Measurements from ENCODE around the gene KRT84.

The KRT84 gene

DNA sequence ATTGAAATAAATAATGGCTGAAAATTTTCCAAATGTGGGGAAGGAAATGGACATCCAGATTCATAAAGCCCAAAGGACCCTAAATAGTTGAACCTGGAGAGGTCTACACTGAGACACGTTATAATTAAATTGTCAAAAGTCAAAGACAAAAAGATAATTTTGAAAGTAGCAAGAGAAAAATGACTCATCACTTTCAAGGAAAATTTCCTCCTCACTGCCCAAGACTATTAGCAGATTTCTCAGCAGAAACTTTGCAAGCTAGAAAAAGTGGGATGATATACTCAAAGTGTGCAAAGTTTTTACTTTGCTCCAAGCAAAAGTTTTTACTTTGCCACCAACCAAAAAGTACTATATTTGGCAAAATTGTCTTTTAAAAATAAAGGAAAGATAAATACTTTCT is 48.4 kb downstream of the KRT84 start:
- H3K4me3 ChIP-seq (ENCODE audit: low read depth, low read length), result no peak overlapping the region
- TF ChIP-seq, protein P1, sequence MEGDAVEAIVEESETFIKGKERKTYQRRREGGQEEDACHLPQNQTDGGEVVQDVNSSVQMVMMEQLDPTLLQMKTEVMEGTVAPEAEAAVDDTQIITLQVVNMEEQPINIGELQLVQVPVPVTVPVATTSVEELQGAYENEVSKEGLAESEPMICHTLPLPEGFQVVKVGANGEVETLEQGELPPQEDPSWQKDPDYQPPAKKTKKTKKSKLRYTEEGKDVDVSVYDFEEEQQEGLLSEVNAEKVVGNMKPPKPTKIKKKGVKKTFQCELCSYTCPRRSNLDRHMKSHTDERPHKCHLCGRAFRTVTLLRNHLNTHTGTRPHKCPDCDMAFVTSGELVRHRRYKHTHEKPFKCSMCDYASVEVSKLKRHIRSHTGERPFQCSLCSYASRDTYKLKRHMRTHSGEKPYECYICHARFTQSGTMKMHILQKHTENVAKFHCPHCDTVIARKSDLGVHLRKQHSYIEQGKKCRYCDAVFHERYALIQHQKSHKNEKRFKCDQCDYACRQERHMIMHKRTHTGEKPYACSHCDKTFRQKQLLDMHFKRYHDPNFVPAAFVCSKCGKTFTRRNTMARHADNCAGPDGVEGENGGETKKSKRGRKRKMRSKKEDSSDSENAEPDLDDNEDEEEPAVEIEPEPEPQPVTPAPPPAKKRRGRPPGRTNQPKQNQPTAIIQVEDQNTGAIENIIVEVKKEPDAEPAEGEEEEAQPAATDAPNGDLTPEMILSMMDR (conservative IDR thresholded peaks at IDR 0.05; ENCODE audit: low read depth, low read length), result no peak
- DNase-seq (ENCODE audit: low read depth), result peak; percentile 24

DNA sequence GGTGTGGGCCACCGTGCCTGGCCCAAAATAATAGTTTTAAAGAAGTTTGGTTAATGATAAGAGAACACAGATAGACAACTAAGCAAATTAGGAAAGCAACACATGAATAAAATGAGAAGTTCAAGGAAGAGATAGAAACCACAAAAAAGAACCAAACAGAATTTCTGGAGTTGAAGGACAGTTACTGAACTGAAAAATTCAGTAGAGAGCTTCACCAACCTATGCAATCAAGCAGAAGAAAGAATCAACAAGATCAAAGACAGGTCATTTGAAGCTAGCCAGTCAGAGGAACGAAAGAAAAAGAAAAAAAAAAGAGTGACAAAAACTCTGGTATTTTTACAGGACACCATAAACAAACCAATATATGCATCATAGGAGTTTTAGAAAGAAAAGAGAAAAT is 48.8 kb downstream of the KRT84 start:
- H3K4me3 ChIP-seq (ENCODE audit: low read depth, low read length), result no peak overlapping the region
- no peak for DNase-seq (ENCODE audit: low read depth)
- TF ChIP-seq, protein P1 (conservative IDR thresholded peaks at IDR 0.05; ENCODE audit: low read depth, low read length), result no peak

DNA sequence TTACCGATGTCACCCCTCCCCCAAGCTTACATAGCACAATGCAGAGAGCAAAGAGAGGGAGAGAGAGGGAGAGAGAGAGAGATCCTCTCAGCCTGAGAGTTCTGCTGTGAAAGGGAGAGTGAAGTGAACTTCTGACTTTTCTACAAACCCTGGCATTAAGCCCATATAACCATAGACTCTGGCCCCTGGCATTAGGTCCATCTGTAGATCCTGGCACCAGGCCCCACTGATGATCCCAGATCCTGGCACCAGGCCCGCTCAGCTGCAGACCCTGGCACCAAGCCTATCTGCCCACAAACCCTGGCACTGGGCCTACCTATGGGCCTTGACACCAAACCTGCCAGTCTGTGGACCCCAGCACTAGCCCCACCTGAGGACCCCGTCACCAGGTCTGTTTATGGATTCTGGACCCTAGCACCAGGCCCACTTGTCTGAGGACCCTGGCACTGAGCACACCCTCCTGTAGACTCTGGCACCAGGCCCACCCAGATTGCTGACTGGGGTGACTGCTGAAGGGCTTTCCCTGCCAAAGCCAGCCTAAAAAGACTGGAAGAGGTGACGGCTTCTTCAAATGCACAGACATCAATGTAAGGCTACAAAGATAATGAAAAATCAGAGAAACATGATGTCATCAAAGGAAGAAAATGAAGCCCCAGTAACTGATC is 49.7 kb downstream of the KRT84 start:
- DNase-seq (ENCODE audit: low read depth), result no peak
- no peak overlapping the region for H3K4me3 ChIP-seq (ENCODE audit: low read depth, low read length)
- TF ChIP-seq, protein P1 (conservative IDR thresholded peaks at IDR 0.05; ENCODE audit: low read depth, low read length), result no peak

DNA sequence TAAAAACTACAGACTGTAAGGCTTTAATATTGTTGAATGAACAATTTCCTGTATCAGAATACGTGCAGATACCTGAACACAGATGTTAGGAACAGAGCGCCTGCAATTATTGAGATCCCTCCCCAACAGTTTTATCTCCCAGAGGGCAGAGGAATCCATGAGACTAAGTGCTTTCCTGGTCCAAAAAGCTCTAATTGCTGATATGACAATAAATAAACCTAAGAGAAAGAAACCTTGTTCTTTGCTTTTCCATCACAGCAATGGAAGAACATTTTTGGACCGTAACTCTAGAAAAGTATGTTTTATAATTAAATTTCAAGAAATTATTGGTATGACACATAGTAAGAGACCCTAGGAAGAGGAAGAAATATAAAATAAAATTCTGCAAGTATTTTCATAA is 51.3 kb downstream of the KRT84 start:
- no peak overlapping the region for H3K4me3 ChIP-seq (ENCODE audit: low read depth, low read length)
- DNase-seq (ENCODE audit: low read depth), result no peak
- TF ChIP-seq, protein P1 (conservative IDR thresholded peaks at IDR 0.05; ENCODE audit: low read depth, low read length), result no peak

DNA sequence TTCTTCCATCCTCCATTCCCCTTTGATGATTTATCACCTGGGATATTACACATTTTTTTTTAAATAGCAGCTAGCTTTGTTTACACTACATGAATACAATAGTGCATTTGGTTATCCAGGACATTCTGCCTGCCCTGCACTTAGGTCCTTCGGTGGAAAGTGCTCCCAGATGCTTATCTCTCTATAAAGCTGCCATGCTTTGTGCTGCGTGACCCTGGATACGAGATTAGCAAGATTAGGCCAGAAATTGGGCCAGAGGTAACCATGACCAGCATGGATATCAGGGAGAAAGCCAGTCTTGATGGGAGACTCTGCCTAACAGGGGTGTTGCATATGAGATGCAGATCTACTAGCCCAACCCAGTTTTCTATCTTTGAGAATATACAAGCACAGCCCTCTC is 52.1 kb downstream of the KRT84 start:
- H3K4me3 ChIP-seq (ENCODE audit: low read depth, low read length), result no peak overlapping the region
- no peak for DNase-seq (ENCODE audit: low read depth)
- TF ChIP-seq, protein P1 (conservative IDR thresholded peaks at IDR 0.05; ENCODE audit: low read depth, low read length), result no peak

DNA sequence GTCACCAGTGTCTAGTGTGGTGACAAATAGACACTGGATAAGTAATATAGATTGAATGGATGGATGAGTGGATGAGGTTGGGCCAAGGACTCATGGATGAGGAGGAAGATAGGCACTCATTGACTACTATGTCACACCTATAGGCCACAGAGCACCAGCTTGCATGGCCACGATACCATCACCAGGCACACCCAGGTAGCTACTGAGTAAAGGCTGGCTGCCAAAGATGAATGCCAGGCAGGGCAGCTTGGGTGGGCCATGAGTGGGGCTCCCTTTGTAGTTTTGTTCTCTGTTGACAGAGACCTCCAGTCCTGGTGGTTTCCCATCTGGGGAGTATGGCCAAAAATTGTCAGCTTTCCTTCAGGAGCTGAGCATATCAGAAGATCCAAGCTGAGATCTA is 53.1 kb downstream of the KRT84 start:
- TF ChIP-seq, protein P1 (conservative IDR thresholded peaks at IDR 0.05; ENCODE audit: low read depth, low read length), result no peak
- DNase-seq (ENCODE audit: low read depth), result no peak
- no peak overlapping the region for H3K4me3 ChIP-seq (ENCODE audit: low read depth, low read length)

DNA sequence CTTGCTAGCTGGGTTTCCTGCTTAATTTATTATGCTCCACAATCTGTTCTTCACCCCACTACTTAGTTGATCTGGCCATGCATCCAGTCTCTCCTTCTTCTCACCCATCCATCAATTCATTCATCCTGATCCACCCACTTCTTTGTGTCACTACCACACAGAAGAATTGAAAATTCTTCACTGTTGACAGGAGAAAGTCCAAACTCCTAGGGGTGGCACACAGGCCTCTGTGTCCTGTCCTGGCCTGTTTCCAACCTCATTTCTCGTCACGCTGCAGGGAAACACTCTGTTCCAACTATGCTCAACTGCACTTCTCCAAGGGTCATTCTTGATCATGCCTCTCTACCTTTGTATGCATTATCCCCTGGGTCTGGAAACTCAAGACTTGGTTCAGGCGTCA is 53.6 kb downstream of the KRT84 start:
- no peak for DNase-seq (ENCODE audit: low read depth)
- TF ChIP-seq, protein P1 (conservative IDR thresholded peaks at IDR 0.05; ENCODE audit: low read depth, low read length), result no peak
- H3K4me3 ChIP-seq (ENCODE audit: low read depth, low read length), result no peak overlapping the region
